Stimulated activated CD8-positive, alpha-beta memory T cell treated with anti-CD3 and anti-CD28 coated beads, Interleukin-12 subunit alpha, Interleukin-12 subunit beta, amount 100 ng/mL, for 4 hours (primary cell): ENCODE measurements around the gene FARP1.

ENCODE experiments used
- DNase-seq: peaks from one replicate; pipeline ENCODE4 v3.0.0-alpha.2; 2020; ENCODE audit warnings: low read depth

The FARP1 gene

DNA sequence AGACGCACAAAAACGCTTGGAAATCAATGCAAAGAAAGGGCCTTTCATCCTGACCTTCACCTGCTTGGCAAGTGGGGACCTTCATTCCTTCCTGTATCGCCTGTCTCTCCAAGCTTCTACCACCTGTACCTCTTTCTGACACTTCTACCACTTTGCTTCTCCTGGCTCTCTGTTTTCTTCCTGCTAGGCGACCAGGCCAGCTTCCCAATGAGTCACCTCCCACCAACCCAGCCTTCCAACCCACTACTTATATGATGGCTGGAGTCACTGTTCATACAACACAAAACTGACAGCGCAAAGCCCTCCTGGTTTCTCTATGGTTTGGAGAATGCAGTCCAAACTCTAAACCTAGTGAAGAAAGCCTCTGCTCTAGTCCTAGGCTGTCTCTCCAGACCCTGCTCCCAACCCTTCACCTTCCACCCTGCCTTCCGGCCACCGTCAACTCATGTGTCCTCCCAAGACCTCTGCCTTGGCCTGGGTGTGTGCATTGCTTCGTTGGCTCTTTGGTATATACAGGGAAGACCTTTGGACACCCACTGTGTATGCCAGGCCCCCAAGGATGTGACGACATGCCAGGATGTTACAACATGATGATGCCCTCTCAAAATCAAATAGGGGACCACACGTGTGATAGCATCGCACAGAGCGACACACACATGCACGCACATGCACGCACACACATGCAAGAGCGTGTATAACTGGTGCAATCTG lies 285.5 kb downstream of the FARP1 start:
- no peak for DNase-seq

DNA sequence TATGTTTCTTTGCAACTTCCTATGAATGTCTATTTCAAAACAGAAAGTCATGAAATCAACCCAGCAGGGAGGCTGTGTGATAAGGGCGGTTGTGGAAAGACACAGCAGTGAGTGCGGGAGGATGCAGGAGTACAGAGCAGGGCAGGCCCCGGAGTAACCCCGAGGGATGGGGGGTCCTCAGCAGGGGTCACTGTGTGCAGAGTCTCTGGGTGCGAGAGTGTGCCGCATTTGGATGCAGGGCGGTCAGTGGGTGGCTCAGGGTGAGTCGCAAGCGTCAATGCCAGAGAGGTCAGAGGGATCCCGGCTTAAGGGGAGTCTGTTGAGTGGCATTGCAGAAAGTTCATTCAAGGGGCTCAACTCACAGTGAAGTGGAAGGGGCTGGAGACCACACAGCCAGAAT lies 286.2 kb downstream of the FARP1 start:
- DNase-seq = no peak

DNA sequence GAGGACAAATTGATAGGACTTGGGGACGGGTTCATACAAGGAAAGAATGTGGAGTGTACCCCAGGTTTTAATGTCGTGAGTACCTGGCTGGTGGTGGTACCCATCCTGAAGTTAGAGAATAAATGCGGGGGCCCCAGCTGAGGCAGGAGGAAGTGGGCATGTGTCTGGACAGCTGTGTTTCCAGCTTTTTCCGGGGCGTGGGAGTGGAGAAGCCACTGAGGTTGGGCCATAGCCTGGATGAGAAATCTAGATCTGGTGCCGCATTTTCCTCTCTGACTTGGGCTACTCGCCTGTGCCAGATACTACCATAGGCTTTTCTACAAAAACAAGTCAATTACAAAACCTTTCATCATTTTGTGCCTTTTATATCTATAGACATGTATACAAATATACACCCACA lies 286.6 kb downstream of the FARP1 start:
- no peak for DNase-seq

- DNase-seq = no peak
Observed at GRCh38 chr13:98429977-98430736, 287.3 kb downstream of the FARP1 start.

GRCh38 chr13:98432638-98433037 lies 289.7 kb downstream of the FARP1 start:
- no peak for DNase-seq

- DNase-seq = no peak
Observed at GRCh38 chr13:98433654-98434053, 290.8 kb downstream of the FARP1 start.

- DNase-seq = no peak
Observed at GRCh38 chr13:98434060-98434459, 291.2 kb downstream of the FARP1 start.

- no peak for DNase-seq
Observed at GRCh38 chr13:98435376-98435775, 292.5 kb downstream of the FARP1 start.

DNA sequence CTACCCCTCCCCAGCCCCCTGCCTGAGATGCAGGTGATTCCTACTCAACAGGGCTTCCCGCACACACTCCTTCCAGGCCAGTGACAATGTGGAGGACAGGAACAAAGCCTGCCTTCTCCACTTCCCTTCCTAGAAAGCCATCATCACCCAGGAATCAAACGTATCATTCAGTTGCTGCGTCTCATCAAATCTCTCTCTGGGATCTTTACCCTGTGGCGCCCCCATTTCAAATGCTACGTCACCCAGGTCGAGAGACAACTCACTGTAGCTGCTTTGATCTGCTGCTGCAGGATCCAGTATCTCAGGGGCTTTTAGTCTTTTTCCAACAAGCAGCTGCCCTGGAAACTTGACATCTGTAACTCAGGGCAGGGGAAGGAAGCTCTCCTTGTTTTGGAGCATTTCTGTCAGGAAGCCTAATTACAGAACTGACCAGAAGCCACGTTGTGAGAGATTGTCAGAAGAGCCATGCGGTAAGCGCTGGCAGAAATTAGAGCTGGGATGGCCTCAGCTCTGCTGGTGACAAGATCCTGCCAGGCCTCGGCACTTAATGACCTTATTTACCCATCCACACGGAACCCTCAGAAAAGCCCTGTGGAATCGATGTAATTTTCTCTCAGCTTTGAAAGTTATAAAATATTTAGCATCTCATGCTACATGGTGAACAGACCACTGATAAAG lies 293.5 kb downstream of the FARP1 start:
- no peak for DNase-seq

DNA sequence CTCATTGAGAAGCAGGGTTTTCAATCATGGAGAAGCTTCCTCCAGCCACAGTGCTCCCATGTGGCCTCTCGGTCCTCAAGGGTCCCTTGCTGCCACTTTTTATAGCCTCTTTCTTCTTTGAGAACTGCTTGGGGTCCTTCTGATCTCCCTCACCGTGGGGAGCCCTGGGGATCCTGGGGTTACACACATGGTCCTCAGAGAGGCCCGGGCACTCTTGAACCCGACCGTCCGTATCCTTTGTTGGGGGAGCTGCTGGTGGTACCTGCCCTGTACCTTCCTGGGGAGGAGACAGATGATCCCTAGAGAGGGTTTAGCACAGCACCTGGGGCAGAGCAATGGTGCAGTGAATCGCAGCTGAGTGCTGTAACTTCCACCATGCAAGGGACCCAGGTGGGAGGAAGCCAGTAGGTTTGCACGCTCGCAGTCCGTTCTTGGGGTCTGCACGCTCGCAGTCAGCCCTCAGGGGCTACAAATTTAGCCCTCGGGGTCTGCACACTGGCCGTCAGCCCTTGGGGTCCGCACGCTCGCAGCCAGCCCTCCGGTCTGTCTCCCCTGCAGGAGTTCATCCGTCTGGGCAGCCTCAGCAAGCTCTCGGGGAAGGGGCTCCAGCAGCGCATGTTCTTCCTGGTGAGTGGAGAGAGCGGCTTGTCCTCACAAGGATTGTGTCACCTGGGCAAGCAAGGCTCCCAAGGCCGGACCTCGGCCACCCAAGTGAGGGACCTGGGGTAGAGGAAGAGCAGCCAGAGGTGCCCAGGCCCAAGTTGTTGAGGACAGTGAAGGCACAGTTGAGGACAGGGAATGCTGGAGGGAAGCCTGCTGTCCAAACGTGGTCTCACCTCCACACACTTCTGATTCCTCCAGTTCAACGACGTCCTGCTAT lies 295.6 kb downstream of the FARP1 start:
- no peak for DNase-seq

DNA sequence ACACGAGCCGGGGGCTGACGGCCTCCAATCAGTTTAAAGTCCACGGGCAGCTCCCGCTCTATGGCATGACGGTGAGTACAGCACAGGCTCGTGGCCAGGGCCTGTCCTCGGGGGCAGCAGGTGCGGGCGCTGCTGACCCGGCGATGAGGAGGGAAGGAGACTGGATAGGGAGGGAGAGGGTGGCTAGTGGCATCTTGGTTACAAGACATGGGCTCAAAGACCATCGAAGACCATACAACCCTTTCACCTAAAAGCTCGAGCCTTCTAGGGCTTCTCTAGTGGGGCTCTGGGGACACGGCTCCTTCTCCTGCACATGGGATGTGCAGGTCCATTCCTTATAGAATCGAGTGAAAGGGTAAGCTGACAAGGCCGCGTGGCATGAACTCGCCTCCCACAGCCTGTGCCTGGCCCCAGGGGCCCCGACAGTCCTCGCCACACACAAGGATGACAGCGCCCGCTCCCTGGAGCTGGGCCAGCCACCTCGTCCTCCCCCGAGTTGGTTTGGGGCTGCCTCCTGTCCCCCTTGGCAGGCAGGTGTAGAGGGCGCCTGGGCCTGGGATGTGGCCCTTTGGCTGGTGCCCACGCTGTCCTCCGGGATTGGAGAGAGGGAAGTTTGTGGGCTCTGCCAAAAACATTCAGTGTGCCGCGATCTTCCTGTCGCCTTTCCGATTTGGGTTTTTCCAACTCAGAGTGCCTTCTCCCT lies 296.4 kb downstream of the FARP1 start:
- DNase-seq = no peak

- DNase-seq = no peak
Observed at GRCh38 chr13:98439896-98440295, 297.0 kb downstream of the FARP1 start.

DNA sequence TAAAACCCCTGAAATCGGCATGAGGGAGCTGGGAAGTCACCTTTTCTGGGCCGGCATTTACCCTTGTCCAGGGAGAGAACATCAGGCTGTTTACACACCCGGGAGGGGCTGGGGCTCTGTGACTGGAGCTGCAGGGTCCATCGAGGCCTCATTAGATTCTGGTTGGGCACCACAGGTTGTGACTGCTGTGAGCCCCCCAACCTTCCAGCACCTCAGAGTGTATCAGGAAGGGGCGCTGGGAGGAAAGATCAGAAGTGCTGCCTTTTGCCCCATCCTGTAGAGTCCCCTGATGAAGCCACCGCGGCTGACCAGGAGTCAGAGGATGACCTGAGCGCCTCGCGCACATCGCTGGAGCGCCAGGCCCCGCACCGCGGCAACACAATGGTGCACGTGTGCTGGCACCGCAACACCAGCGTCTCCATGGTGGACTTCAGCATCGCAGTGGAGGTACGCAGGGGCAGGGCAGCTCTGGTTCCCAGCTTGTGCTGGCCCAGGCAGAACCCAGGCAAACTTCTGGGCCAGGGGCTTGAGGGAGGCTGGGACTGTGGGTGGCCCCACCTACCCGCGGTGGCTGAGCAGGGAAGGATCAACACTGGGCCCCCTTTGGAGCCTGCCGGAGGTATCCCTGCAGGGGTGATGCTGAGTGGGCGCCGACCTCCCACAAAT lies 297.6 kb downstream of the FARP1 start:
- DNase-seq = no peak

- DNase-seq = no peak
Observed at GRCh38 chr13:98441056-98441676, 298.3 kb downstream of the FARP1 start.

GRCh38 chr13:98442391-98443230 lies 299.7 kb downstream of the FARP1 start:
- no peak for DNase-seq

GRCh38 chr13:98443329-98443728 lies 300.4 kb downstream of the FARP1 start:
- no peak for DNase-seq

- DNase-seq = no peak
Observed at GRCh38 chr13:98443800-98444325, 301.0 kb downstream of the FARP1 start.

- no peak for DNase-seq
Observed at GRCh38 chr13:98444381-98444780, 301.5 kb downstream of the FARP1 start.
